Head of caudate nucleus (tissue), 42 donors: ENCODE data around the gene EFHB.
A peak's percentile ranks its signal among the peaks of the same experiment; 100 is the strongest.
"Not testable (repeated sequence)": the region's sequence is repeated elsewhere in the genome, so short reads cannot be mapped to it uniquely, and the experiment has no call there.

ENCODE experiments used
- DNase-seq, 42 donors: peaks; one replicate each; pipeline versions ENCODE4 v3.0.0 to v3.0.0-alpha.2; 2020 to 2021; ENCODE audit warnings: mixed read lengths in 7 of 42
- intact Hi-C: fragments of 100-400 bp; cut with DNase I; formaldehyde crosslinking; loops from one replicate; pipeline ENCODE4 v1.15.0; 2022

EFHB gene

DNA sequence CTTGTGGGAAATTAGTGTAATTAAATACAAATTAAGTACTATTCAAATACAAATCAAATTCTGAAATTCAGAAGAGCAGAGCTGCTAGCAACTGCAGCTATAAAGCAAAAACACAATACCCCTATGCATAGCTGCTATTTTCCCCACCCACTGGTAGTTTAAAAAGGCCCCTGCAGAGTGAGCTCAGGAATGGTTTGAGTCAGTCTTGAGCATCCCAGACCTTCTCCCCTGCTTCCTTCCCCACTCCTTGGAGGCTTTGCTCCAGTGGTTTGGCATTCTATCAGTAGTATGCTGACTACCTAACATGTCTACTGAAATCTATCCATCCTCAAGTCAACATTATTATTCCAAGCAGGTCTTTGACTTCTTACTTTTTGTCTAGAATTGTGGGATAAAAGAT lies 53.0 kb downstream of the EFHB start:
- intact Hi-C loops: no loop called here
- no peak for DNase-seq

DNA sequence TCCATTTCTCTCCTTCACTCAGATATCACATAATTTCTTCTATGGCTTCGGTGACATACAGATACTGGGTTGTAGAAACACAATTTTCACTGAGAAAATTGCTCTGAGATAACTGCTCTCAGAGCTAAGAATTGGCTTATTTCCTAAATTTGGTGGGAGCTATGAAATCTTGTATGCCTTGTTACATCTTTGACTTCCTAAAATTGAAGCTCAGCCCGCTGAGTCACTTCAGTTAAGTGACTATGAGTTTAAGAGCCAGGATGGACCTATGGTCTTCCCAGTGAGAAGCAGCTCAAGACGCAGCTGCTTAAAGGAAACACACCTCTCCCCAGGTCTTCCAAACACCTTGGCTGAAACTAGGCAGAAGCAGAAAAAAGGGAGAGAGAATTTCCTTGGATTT lies 56.4 kb downstream of the EFHB start:
- intact Hi-C loops: no loop called here
- no peak for DNase-seq

DNA sequence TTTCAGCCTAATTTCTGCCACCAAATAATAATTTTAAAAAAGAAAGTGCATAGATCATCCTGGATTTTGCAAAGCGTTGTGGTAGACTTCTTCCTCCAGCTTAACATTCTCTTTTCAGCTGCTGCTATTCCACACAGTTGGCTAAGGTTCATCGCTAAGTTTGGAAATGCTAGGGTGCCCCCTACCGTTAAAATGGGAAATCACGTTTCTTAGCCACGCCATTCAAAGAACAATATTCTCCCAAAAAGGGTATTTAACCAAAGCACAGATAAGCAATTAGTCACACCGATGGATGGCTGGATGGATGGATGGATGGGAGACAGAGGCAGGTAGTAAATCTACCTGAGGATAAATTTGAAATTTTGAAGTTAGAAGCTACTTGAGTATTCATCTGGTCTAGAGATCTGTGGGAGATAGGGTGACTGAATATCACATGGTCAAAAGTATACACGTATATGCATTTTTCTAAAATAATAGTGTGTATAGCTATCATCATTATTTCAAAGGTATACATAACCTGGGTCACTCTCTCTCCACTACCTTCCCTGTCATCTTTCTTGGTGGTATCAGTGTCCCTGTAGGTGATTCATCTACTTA lies 67.2 kb downstream of the EFHB start:
- intact Hi-C loops: loop anchor here (5.0 kb wide), 1 partner anchor 805 kb away; no protein-coding TSS in a partner anchor
- peak in 37 of 42 donors; percentile 18 to 88 (median 65) for DNase-seq

GRCh38 chr3:19855318-19855717 lies 78.7 kb downstream of the EFHB start:
- intact Hi-C loops, DNase-seq: not testable (repeated sequence)

DNA sequence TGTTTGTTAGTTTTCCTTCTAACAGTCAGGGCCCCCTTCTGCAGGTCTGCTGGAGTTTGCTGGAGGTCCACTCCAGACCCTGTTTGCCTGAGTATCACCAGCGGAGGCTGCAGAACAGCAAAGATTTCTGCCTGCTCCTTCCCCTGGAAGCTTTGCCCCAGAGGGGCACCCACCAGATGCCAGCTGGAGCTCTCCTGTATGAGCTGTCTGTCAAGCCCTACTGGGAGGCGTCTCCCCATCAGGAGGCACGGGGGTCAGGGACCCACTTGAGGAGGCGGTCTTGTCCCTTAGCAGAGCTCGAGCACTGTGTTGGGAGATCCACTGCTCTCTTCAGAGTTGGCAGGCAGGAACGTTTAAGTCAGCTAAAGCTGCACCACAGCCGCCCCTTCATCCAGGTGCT lies 87.4 kb downstream of the EFHB start:
- DNase-seq, intact Hi-C loops: not testable (repeated sequence)
